NCI-H2171 treated with DMSO at 0.1 percent for 48 hours (cell line): ENCODE measurements around the gene SLX9.
"Not testable (repeated sequence)": the region's sequence is repeated elsewhere in the genome, so short reads cannot be mapped to it uniquely, and the experiment has no call there.

Experiments used
- DNase-seq: peaks from one replicate; lab custom pipeline; 2025; lab: John Stamatoyannopoulos, UW

The SLX9 gene

GRCh38 chr21:44902268-44903049, 37.4 kb upstream of the SLX9 start:
- DNase-seq, result no peak

GRCh38 chr21:44903050-44903685, 36.7 kb upstream of the SLX9 start:
- DNase-seq, result no peak

DNA sequence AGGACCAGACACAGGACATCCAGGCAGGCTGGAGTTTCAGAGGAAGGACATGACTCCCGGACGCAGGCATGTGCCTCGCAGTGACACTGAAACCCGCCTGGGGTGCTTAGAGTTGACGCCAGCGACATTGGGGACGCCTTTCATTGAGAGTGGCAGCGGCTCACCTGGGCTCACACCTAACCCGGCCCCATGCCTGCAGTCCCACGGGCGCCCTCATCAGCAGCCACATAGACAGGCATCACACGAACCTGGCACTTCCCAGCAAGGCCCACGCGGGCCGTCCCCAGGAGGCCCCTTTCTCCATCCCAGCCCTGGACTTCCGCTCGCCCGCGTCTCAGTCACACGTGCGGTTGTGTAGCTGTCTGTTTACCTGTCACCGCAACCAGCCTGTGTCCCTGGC, 36.1 kb upstream of the SLX9 start:
- no peak for DNase-seq

DNA sequence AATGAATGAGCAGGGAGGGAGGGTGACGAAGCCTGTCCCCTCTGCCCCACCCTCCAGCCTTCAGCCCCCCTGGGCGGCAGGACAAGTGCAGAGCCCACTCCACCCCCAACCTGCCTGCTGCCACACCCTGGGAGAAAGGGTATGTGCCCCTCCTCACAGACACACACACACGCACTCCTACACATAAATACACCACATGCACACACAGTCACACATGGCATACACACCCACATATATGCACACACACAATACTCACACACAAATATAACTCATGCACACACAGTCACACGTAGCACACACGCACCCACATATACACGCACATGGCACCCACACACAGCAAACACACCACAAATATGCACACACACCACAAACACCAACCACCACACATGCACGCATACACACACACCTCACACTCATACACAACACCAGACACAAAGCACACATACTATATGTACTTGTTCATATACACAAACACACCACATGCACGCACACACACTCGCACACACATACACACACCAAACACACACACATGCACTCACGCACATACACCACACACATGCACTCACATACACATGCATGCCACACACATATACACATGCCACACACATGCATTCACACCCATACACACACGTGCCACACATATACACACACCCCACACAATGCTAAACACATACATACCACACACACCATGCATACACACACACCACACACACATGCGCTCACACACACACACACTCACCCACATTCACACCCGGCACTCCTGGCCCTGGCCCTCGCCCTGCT, 35.5 kb upstream of the SLX9 start:
- DNase-seq, result no peak

DNA sequence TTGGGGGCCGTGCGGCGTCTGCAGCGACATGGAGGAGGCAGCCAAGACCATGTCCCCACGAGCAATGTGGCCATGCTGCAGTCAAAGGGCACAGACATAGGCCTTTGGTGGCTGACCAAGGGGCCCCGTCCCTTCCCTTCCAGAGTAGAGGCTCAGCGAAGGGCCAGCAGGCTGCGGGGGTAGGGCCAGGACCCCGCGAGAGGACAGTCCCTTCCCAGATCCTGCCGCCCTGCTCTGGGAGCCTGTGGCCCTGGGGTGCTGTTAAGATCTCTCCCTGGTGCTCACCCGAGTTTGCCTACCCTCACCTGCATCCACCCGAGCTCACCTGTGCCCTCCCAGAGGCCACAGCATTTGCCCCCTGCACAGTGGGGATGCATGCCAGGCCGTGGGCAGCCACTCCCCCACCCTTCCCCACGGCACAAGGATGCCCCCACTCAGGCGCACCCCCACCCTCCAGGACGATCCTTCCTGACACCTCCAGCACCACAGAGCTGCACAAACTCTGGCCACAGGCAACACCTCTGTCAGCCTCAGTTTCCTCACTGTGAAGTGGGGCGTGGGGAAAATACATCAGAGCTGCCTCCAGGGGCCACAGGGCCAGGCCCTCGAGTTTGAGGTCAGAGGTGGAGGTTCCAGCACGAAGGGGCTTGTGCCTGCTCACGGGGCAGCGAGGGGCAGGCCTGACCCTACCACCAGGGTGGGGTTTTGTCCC, 34.7 kb upstream of the SLX9 start:
- no peak for DNase-seq

- no peak for DNase-seq
Measured at GRCh38 chr21:44905728-44906090, 34.1 kb upstream of the SLX9 start.

DNA sequence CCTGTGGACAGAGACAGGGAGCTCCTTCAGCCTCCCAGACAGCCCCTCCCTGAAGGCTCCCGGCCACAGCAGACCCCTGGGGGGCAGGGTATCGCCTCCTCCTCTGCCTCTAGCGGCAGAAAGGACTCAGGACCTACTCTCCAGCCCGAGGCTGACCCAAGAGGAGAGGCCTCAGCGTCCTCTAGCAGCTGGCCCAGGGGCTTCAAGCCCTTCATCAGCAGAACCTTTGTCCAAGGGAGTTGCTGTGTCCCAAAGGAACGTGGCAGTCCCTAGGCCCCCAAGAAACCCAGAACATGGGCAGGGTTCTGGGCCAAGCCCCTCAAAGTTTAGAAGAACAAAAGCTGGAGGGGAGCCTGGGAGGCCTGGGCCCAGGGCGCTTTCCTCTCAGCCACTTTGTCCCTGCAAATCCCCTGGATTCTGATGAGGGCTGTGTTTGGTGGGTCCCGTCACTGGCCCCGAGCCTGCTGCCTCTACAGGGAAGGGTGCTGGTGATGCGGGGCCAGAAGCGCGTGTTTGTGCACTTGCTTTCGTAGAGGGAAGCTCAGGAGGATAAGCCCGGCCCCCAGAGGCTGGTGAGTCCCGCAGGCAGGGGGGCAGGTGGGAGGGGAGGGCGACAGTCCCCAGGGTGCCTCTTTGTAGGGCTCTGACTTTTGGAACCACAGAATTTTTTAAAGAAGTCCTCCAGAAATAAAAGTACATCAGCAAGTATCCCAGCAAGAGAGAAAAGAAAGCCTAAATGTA, 32.4 kb upstream of the SLX9 start:
- DNase-seq, result no peak

DNA sequence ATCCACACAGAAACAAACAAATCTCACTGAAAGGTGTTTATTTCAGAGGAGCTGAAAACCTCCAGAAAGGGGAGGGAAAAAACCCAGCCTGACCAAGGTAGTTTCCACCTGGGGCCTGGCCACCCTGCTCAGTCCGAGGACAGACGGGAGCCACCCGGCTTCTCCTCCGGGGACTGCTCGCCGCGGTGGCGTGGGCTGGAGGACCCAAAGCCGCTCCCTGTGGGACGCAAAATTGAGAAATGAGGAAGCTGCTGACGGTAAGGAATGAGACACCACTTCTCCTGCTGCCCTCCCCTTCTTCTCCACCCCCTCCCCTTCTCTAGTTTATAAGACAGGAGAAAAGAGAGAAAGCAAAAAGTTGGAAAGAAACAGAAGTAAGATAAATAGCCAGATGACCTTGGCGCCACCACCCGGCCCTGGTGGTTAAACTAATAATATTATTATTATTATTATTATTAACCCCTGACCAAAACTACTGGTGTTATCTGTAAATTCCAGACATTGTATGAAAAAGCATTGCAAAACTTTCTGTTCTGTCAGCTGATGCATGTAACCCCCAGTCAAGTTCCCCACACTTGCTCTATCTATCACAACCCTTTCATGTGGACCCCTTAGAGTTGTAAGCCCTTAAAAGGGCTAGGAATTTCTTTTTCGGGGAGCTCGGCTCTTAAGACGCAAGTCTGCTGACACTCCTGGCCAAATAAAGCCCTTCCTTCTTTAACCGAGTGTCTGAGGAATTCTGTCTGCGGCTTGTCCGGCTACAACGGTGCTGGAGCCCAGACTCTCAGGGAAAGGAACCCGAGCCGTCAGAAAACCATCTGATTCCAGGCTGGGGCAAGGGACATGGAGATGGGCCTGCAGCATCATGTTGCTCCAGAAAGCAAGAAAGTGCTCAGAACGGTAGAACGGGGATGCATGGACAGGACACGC, 31.6 kb upstream of the SLX9 start:
- no peak for DNase-seq

DNA sequence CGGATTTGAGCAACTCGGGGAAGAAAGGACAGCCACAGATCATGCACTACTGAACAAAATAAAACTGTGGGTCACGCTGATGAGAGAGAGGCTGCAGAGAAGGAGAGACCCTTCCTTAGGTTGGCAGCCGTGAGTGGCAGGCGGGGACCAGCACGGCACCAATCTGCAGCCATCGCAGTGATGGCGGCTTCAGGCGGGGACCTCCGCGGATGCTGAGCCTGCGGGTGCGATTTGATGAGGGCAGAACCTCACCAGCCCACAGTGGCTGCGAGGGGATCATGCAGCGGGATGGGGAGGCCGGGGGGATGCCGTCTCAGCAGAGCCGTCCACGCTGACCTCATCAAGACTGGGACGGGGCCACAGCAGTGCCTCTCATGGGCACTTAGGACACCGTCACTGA, 30.9 kb upstream of the SLX9 start:
- no peak for DNase-seq

- DNase-seq, result no peak
Measured at GRCh38 chr21:44909719-44910118, 30.1 kb upstream of the SLX9 start.

DNA sequence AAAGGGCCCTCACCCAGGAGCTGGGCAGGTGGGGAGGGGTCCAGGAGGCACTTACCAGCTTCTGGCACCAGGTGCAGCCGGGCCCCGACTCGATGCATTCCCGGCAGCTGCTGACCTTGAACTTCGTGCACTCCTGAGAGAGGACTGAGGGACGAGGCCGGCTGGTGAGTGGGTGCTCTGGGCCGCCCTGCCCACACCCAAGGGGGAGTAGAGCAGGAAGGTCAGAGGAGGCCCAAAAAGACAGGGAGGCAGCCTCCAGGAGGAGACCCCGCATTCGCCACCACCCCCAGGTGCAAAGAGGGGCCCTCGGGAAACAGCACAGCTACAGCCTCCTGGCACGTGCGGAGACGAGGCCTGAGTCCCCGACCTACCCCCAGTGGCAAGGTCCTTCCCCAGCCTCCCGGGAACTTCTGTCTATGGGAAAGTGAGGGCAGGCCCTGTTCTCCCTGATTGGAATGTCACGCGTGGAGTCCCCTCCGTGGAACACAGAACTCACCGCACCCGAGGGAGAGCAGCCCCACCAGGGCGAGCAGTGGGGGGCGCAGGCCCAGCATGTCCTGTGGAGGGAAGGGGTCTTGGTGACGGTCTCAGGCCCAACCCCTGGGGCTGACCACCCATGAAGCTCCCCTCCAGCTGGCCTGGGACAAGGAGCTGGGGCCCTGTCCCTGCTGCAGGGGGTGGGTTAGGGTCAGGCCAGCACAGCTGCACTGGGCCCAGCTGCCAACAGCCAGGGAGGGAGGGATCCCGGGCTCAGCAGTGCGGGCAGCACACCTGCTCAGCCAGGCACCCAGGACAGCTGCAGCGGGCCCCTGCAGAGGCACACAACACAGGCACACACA, 29.4 kb upstream of the SLX9 start:
- DNase-seq, result no peak

DNA sequence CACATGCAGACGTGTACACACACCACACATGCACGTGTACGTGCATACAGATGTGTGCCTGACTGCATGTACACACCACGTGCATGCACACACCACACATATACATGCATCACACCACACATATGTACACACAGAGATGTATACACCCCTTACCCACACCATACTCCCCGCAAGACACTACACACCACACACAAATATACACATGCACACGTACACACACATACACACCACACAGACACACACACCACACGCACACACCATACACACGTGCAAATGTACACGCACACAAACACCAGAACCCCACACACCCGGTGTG, 28.8 kb upstream of the SLX9 start:
- no peak for DNase-seq

GRCh38 chr21:44911384-44912157, 28.3 kb upstream of the SLX9 start:
- DNase-seq, result peak; percentile 58

GRCh38 chr21:44912158-44912473, 27.7 kb upstream of the SLX9 start:
- no peak for DNase-seq

- DNase-seq, result not testable (repeated sequence)
Measured at GRCh38 chr21:44912506-44913412, 27.1 kb upstream of the SLX9 start.

GRCh38 chr21:44913425-44914175, 26.2 kb upstream of the SLX9 start:
- DNase-seq, result no peak

- no peak for DNase-seq
Measured at GRCh38 chr21:44914176-44914874, 25.5 kb upstream of the SLX9 start.
